H1 (cell line): ENCODE results near the gene BDKRB1. TPM values are rescaled to one million over a fixed set of nuclear protein-coding genes. Genes with fewer than 3 reads are reported as not detected.

Experiments
- CTCF ChIA-PET: fragments of 300-600 bp; sonication (Branson Sonifier 250); formaldehyde crosslinking; loops from one replicate; lab custom pipeline; 2021; ENCODE audit not compliant: partially characterized antibody; lab: Charles Lee
- POLR2A ChIA-PET: fragments of 300-600 bp; sonication (Branson Sonifier 250); formaldehyde crosslinking; loops from one replicate; lab custom pipeline; 2021; ENCODE audit warnings: inconsistent platforms; ENCODE audit not compliant: partially characterized antibody; lab: Charles Lee
- DNase-seq, 2 experiments: peaks; one replicate each; pipeline versions ENCODE4 v3.0.0 to v3.0.0-alpha.2; 2010 to 2022; ENCODE audit warnings: low spot score in 2 of 2, low read depth in 1 of 2, mixed read lengths in 1 of 2
- FAIRE-seq: peaks from 2 replicates; lab custom pipeline; 2011; peaks lifted over from hg19 to GRCh38; lab: Jason Lieb, UNC
- H2AFZ ChIP-seq: 2 replicates; pipeline ENCODE4 v1.8.1; 2012; ENCODE audit warnings: low read length, inconsistent platforms
- H2AK5ac ChIP-seq: 2 replicates; pipeline ENCODE4 v1.6.1; 2013; ENCODE audit warnings: low read depth, low read length
- H2BK120ac ChIP-seq: replicated peaks from 2 replicates; pipeline ENCODE3; 2013; ENCODE audit warnings: low read depth, low read length, inconsistent platforms
- H2BK12ac ChIP-seq: 2 replicates; pipeline ENCODE4 v1.6.1; 2013; ENCODE audit warnings: low read depth, low read length
- H2BK15ac ChIP-seq: 2 replicates; pipeline ENCODE4 v1.6.1; 2013; ENCODE audit warnings: low read length
- H2BK20ac ChIP-seq: 2 replicates; pipeline ENCODE4 v1.6.1; 2013; ENCODE audit warnings: low read length
- H2BK5ac ChIP-seq: 2 replicates; pipeline ENCODE4 v1.6.1; 2013; ENCODE audit warnings: low read depth, low read length
- H3K14ac ChIP-seq: 2 replicates; pipeline ENCODE4 v1.6.1; 2013; ENCODE audit warnings: inconsistent platforms; ENCODE audit not compliant: insufficient read length
- H3K18ac ChIP-seq: 2 replicates; pipeline ENCODE4 v1.6.1; 2013; ENCODE audit warnings: low read length; ENCODE audit errors: extremely low read depth
- H3K23ac ChIP-seq: 2 replicates; pipeline ENCODE4 v1.6.1; 2013; ENCODE audit warnings: inconsistent platforms; ENCODE audit not compliant: insufficient read length
- H3K23me2 ChIP-seq: 2 replicates; pipeline ENCODE4 v1.6.1; 2013; ENCODE audit warnings: low read depth, low read length
- H3K27ac ChIP-seq: 2 replicates; pipeline ENCODE4 v1.6.1; 2011; ENCODE audit warnings: low read depth, low read length, inconsistent platforms
- H3K27me3 ChIP-seq, 4 experiments: replicated peaks in 1 of 4; 1 replicate in 1 of 4; 2 replicates in 3 of 4; pipeline versions ENCODE4 v1.6.1 to v1.8.1; 2011 to 2013; ENCODE audit warnings: low read length in 3 of 4, mild to moderate bottlenecking in 3 of 4, inconsistent platforms in 2 of 4, mixed read lengths in 2 of 4, moderate library complexity in 1 of 4; ENCODE audit not compliant: control insufficient read depth in 3 of 4, insufficient read depth in 3 of 4; ENCODE audit errors: extremely low read depth in 1 of 4
- H3K36me3 ChIP-seq, 4 experiments: 2 replicates each; pipeline versions ENCODE4 v1.6.1 to v1.8.1; 2011 to 2013; ENCODE audit warnings: mild to moderate bottlenecking in 4 of 4, low read length in 3 of 4, moderate library complexity in 2 of 4, control low read depth in 1 of 4, inconsistent platforms in 1 of 4; ENCODE audit not compliant: insufficient read depth in 4 of 4, control insufficient read depth in 2 of 4
- H3K4ac ChIP-seq: replicated peaks from 2 replicates; pipeline ENCODE3; 2013; ENCODE audit warnings: low read length, low read depth, mixed read lengths, inconsistent platforms; ENCODE audit not compliant: insufficient read length
- H3K4me1 ChIP-seq, 4 experiments: replicated peaks in 1 of 4; 1 replicate in 1 of 4; 2 replicates in 3 of 4; pipeline versions ENCODE4 v1.6.1 to v1.8.1; 2011 to 2013; ENCODE audit warnings: low read length in 3 of 4, inconsistent platforms in 2 of 4, mixed read lengths in 1 of 4; ENCODE audit not compliant: insufficient read depth in 4 of 4, control insufficient read depth in 3 of 4
- H3K4me2 ChIP-seq, 2 experiments: 2 replicates each; pipeline versions ENCODE4 v1.6.1 to v1.8.1; 2011 to 2013; ENCODE audit warnings: low read depth in 2 of 2, low read length in 2 of 2, control low read depth in 1 of 2, inconsistent platforms in 1 of 2, mild to moderate bottlenecking in 1 of 2; ENCODE audit not compliant: insufficient read depth in 1 of 2
- H3K4me3 ChIP-seq, 4 experiments: fragments of 200-600, 300-600 bp in 1 of 4; sonication (generic), shearing (Covaris generic), sonication (Bioruptor Twin) in 1 of 4; 2 replicates each; pipeline versions ENCODE4 v1.5.1 to v1.8.1; 2011 to 2016; ENCODE audit warnings: low read length in 4 of 4, low read depth in 3 of 4, control low read depth in 2 of 4, inconsistent platforms in 2 of 4, mild to moderate bottlenecking in 2 of 4, mixed read lengths in 1 of 4, moderate library complexity in 1 of 4; ENCODE audit not compliant: insufficient read depth in 2 of 4; ENCODE audit errors: extremely low read depth in 1 of 4
- H3K56ac ChIP-seq: replicated peaks from 2 replicates; pipeline ENCODE3; 2013; ENCODE audit warnings: low read depth, mild to moderate bottlenecking, mixed read lengths, low read length, inconsistent platforms; ENCODE audit not compliant: insufficient read length
- H3K79me1 ChIP-seq: 2 replicates; pipeline ENCODE4 v1.6.1; 2013; ENCODE audit warnings: low read depth, low read length, control low read depth
- H3K79me2 ChIP-seq, 2 experiments: 2 replicates each; pipeline versions ENCODE4 v1.6.1 to v1.8.1; 2012 to 2013; ENCODE audit warnings: low read length in 2 of 2, mild to moderate bottlenecking in 2 of 2, inconsistent platforms in 1 of 2; ENCODE audit not compliant: insufficient read depth in 2 of 2, control insufficient read depth in 1 of 2
- H3K9ac ChIP-seq, 4 experiments: replicated peaks in 1 of 4; 1 replicate in 1 of 4; 2 replicates in 3 of 4; pipeline versions ENCODE4 v1.6.1 to v1.8.1; 2011 to 2013; ENCODE audit warnings: low read depth in 3 of 4, low read length in 3 of 4, control low read depth in 2 of 4, mild to moderate bottlenecking in 2 of 4, moderate library complexity in 2 of 4, inconsistent platforms in 1 of 4; ENCODE audit errors: extremely low read depth in 1 of 4
- H3K9me3 ChIP-seq, 2 experiments: 2 replicates each; pipeline versions ENCODE4 v1.6.1 to v1.8.1; 2012 to 2013; ENCODE audit warnings: mild to moderate bottlenecking in 2 of 2, moderate library complexity in 2 of 2, control low read depth in 1 of 2, inconsistent platforms in 1 of 2, low read depth in 1 of 2, low read length in 1 of 2, mixed read lengths in 1 of 2; ENCODE audit not compliant: insufficient read depth in 2 of 2
- H4K20me1 ChIP-seq, 2 experiments: replicated peaks in 1 of 2; 2 replicates each; pipeline versions ENCODE3 to v1.8.1; 2011 to 2013; ENCODE audit warnings: inconsistent platforms in 2 of 2, low read length in 2 of 2, mild to moderate bottlenecking in 1 of 2; ENCODE audit not compliant: insufficient read depth in 2 of 2, control insufficient read depth in 1 of 2
- H4K5ac ChIP-seq: 2 replicates; pipeline ENCODE4 v1.6.1; 2013; ENCODE audit warnings: low read length, low read depth, mixed read lengths, inconsistent platforms; ENCODE audit not compliant: insufficient read length
- H4K8ac ChIP-seq: 2 replicates; pipeline ENCODE4 v1.8.0; 2013; ENCODE audit warnings: mild to moderate bottlenecking, moderate library complexity, low read length, inconsistent platforms; ENCODE audit not compliant: insufficient read depth; ENCODE audit errors: extremely low read depth
- H4K91ac ChIP-seq: replicated peaks from 2 replicates; pipeline ENCODE3; 2013; ENCODE audit warnings: low read length, mixed read lengths, inconsistent platforms; ENCODE audit not compliant: insufficient read length
- NRF1 ChIP-seq: IDR thresholded peaks from 2 replicates; pipeline ENCODE4 v1.6.1; 2011; ENCODE audit warnings: mild to moderate bottlenecking, low read depth, low read length, improper control_type of control experiment
- ZNF274 ChIP-seq: IDR thresholded peaks from 2 replicates; pipeline ENCODE4 v1.7.0; 2012; ENCODE audit warnings: low read length, borderline replicate concordance; ENCODE audit errors: extremely low read depth
- WGBS, 2 experiments: shearing (Covaris generic) in 1 of 2; methylation state at CpG; one replicate each; pipeline versions ENCODE4 v1.1.6 to v1.1.7; 2013 to 2015; ENCODE audit warnings: low lambda C conversion rate in 2 of 2, mixed read lengths in 2 of 2, inconsistent platforms in 1 of 2, low coverage in 1 of 2, missing lambda C conversion rate in 1 of 2; ENCODE audit not compliant: insufficient replicate concordance in 2 of 2, insufficient coverage in 1 of 2, insufficient read length in 1 of 2; ENCODE audit errors: extremely low coverage in 1 of 2, missing lambda C conversion rate in 1 of 2; 5-methylcytosine and 5-hydroxymethylcytosine counted together
- polyA plus RNA-seq, 7 experiments: library from polyadenylated mRNA; depleted of rRNA in 3 of 7; stranded (reverse) in 5 of 7; unstranded in 2 of 7; fragments of >200 nt in 5 of 7; fragments of 200-250 nt in 2 of 7; gene quantifications; 1 replicate in 5 of 7; 2 replicates in 1 of 7; 4 replicates in 1 of 7; pipeline versions ENCODE4 v1.2.1 to v1.2.3, GENCODE V29; 2011 to 2013; ENCODE audit warnings: missing spikeins in 2 of 7, mixed read lengths in 2 of 7
- total RNA-seq: library from RNA; stranded (reverse); fragmentation: NEBNext Ultra II Directional; extraction: Animal tissue kit (Norgen Biotek cat#: 25700); gene quantifications from 2 replicates; pipeline ENCODE4 v1.2.1, GENCODE V29; 2021

The BDKRB1 gene
- total and polyA plus RNA-seq, 2 of the 8 experiments (the other 6 are each of a cell fraction or from before 2014, with no cell fraction given) = 0.27 TPM; not detected in 1

GRCh38 chr14:96265383-96266095 is 9.5 kb downstream of the BDKRB1 start:
- no peak overlapping the region for H3K27ac ChIP-seq
- CTCF ChIA-PET = interaction anchor here (0.6 to 7.1 kb wide), 13 partner anchors 9 to 166 kb away, joined by 3 to 67 read pairs (median 4); partner anchors contain the start of gene BDKRB1
- WGBS, 2 experiments = 77% methylated on average over 14 of the region's 16 CpGs; no CpG with 5 or more reads in 1 of the 2 experiments
- no peak for TF ChIP-seq NRF1
- TF ChIP-seq ZNF274 = no peak

More at GRCh38 chr14:96265383-96266095, 9.5 kb downstream of the BDKRB1 start:
- Histone ChIP-seq H2BK20ac (no peak overlapping the region), H3K9me3 (no peaks in the 10 kb centered on the region), H4K5ac (no peak overlapping the region), H3K36me3 (no peaks in the 10 kb centered on the region), H3K4me3 (no peak overlapping the region), H4K20me1 (no peaks in the 10 kb centered on the region), H2BK12ac (no peak overlapping the region), H2AFZ (no peak overlapping the region), H3K4me1 (no peaks in the 10 kb centered on the region), H3K9ac (no peak overlapping the region), H3K18ac (no peak overlapping the region), H3K23ac (no peak overlapping the region), H3K4ac (no peak overlapping the region), H2BK120ac (no peak overlapping the region), H2BK5ac (no peak overlapping the region), H3K56ac (no peak overlapping the region), H3K23me2 (no peaks in the 10 kb centered on the region), H3K27me3 (no peaks in the 10 kb centered on the region), H3K79me2 (no peaks in the 10 kb centered on the region), H4K8ac (no peak overlapping the region), H4K91ac (no peak overlapping the region), H3K14ac (no peak overlapping the region), H3K4me2 (no peak overlapping the region), H2BK15ac (no peak overlapping the region), H2AK5ac (no peak overlapping the region), H3K79me1 (no peaks in the 10 kb centered on the region)
- DNase-seq (no peak), FAIRE-seq (no peak)
- POLR2A ChIA-PET = no interaction called here
